NCI-H2107 (cell line): ENCODE results near the gene IL36B.

Source experiments
- DNase-seq: peaks from one replicate; lab custom pipeline; 2025; lab: John Stamatoyannopoulos, UW

The IL36B gene

GRCh38 chr2:113053666-113054065 is 999 bp upstream of the IL36B start:
- DNase-seq = no peak

GRCh38 chr2:113050921-113051895 is 1.5 kb downstream of the IL36B start:
- no peak for DNase-seq

DNA sequence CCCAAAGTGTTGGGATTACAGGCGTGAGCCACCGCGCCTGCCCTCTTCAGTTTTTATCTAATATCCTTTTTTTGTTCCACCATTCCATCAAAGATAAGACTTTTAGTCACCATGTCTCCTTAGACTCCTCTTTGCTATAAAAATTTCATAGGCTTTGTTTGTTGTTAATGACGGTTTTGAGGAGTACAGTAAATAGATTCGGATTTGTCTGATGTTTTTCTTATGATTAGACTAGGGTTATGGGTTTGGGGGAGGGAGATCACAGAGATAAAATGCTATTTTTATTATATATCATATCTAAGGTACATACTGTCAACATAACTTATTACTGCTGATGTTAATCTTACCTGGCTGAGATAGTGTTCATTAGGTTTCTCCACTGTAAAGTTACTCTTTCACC is 6.2 kb downstream of the IL36B start:
- DNase-seq = no peak

- DNase-seq = no peak
These were observed 10.8 kb downstream of the IL36B start for GRCh38 chr2:113041871-113042270.

- no peak for DNase-seq
These were observed 12.9 kb downstream of the IL36B start for GRCh38 chr2:113039719-113040118.

GRCh38 chr2:113039158-113039557 is 13.5 kb downstream of the IL36B start:
- no peak for DNase-seq

- no peak for DNase-seq
These were observed 14.4 kb downstream of the IL36B start for GRCh38 chr2:113038291-113038690.

- no peak for DNase-seq
These were observed 15.9 kb downstream of the IL36B start for GRCh38 chr2:113036763-113037162.

DNA sequence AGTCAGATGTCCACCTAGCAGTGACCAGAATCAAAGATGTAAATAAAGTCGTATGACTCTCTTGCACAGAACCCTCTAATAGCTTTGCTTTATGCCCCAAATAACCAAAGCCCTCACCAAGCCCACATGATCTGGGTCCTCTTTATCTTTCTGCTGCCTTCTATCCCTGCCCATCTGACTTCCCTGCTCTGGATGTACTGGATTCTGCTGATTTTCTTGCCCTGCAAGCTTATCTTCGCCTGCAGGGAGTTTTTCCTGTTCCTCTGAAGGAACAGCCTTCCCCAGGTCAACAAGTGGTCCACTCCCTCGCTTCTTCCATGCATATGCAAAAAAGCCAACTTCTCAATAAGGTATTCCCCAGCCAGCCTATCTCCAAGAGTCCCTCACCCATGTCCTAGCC is 18.7 kb downstream of the IL36B start:
- no peak for DNase-seq

GRCh38 chr2:113032737-113033136 is 19.9 kb downstream of the IL36B start:
- no peak for DNase-seq

- DNase-seq = no peak
These were observed 24.6 kb downstream of the IL36B start for GRCh38 chr2:113028112-113028511.

DNA sequence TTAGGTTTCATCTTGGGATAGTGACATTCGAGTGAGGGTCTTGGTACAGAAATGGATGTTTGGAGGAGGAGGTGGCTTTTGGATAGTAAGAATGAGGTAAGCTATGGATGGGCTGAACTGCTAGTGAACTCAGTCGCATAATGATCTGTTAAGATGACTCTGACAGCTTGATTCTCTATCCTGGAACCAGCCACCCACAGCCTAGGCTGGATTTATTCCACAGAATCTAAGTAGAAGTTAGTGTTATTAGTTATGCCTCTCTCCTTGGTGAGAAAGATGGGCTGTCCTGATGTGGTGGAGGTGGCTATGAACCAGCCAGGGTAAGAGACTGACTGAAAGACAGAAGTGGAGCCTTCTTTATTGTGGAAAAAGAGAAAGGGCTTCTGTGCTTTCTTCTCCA is 25.0 kb downstream of the IL36B start:
- DNase-seq = no peak

GRCh38 chr2:113025737-113026136 is 26.9 kb downstream of the IL36B start:
- no peak for DNase-seq

DNA sequence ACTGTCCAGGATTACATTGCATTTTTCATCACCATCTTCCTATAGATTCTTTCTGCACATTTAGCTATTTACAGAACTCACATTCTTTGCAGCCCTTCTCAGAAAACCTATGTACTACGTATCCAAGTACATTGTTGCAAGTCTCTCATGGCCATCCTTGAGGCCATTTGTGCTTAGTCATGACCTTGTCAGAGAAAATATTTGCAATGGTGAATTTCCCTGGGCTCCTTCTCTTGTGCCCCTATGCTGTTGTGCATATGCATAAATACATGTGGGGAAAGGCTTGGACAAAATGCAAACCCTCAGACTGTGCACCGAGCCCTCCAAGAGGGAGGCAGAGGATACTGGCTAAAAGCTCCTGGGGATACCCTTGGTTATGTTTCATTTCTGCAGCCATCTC is 27.9 kb downstream of the IL36B start:
- no peak for DNase-seq

- no peak for DNase-seq
These were observed 31.4 kb downstream of the IL36B start for GRCh38 chr2:113021312-113021711.

DNA sequence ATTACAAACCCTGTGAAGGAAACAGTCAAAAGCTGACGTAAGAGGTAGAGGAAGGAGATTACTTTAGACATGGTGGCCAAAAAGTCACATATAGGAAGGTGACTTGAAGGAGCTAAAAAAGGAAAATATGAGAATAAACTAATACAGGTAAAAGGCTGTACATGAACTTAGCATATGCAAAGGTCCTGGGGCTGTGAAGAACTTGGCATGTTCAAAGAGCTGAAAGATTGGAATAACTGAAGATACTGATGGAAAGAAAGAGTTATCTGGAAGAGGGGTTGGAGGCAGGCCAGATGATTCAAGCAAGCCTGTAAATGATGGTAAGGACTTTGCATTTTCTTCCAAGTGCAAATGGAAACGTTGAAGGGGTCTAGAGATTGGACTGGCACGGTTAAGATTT is 34.2 kb downstream of the IL36B start:
- no peak for DNase-seq

GRCh38 chr2:113015655-113016054 is 37.0 kb downstream of the IL36B start:
- no peak for DNase-seq

- DNase-seq = no peak
These were observed 37.6 kb downstream of the IL36B start for GRCh38 chr2:113015042-113015441.

GRCh38 chr2:113014067-113014466 is 38.6 kb downstream of the IL36B start:
- DNase-seq = no peak

GRCh38 chr2:113013336-113013661 is 39.4 kb downstream of the IL36B start:
- DNase-seq = no peak

DNA sequence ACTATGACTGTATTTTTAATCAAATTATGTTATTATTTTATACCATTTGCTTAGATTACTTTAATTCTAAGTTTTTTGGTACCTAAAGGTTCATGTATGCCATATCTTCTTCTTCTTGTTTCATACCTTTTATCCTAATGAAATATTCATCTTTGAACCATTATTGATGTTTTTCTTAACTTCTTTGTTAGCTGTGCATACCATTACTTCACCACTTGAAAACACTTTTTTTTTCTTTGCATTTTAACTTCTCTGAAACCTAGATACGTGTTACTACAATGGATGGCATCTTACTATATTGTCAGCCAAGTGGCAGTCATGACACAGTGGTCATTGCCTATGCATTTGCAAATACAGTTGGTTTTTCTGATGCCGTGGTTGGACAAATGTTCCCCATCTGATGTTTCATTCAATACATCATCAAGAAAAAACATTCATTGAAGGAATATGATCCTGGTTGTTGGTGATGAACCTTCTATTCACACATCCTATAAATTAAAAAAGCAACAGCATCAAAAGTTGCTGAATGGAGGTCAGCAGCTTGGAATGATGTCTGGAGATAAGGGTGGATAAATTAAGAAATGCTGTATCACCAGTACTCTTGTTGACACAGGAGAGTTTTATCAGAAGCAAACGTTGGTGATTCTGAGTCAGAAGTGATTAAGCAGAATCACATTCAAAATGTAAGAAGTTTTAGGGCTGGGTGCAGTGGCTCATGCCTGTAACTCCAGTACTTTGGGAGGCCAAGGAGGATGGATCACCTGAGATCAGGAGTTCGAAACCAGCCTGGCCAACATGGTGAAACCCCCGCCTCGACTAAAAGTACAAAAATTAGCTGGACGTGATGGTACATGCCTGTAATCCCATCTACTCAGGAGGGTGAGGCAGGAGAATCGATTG is 40.0 kb downstream of the IL36B start:
- DNase-seq = no peak

DNA sequence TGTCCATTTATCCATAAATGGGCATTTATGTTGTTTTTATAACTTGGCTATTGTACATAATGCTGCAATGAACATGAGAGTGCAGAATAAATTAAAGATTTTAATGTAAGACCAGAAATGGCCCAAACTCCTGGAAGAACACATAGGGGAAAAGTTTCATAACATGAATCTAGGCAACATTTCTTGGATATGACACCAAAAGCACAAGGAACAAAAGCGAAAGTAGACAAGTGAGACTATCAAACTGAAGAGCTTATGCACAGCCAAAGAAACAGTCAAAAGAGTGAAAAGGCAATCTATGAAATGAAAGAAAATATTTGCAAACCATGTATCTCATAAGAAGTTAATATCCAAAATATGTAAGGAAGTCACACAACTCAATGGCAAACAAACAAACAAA is 41.6 kb downstream of the IL36B start:
- no peak for DNase-seq

- DNase-seq = no peak
These were observed 42.6 kb downstream of the IL36B start for GRCh38 chr2:113010088-113010487.
